ENCODE measurements around the gene SETX. TPM values are rescaled to one million over a fixed set of nuclear protein-coding genes. Genes with fewer than 3 reads are reported as not detected.

Gene SETX
- total RNA-seq, 1 experiment from 2014 or later, result 21.0 TPM

DNA sequence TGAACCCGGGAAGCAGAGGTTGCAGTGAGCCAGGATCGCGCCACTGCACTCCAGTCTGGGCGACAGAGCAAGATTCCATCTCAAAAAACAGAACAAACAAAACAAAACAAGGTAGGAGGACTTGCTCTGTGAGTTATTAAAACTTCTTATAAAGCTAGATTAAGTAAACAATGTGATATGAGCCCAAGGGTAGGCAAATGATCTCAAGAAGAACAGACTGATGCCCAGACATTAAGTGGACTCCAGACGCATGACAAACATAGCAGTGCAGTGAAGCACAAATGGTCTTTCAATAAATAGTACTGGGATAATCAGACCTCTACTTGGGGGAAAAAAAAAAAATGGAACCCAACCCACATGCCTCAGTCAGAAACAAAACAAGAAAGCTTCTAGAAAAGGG lies 45.7 kb downstream of the SETX start:
- Histone ChIP-seq H2AFZ (ENCODE audit: low read length) (no peak overlapping the region), H3F3A (ENCODE audit: low read length, unreplicated experiment) (no peaks in the 10 kb centered on the region), H3K4me3 (ENCODE audit: low read length) (no peak overlapping the region), H3K27ac (ENCODE audit: low read length) (no peak overlapping the region), H3K9ac (ENCODE audit: low read length) (no peak overlapping the region), H3K4me2 (ENCODE audit: low read length) (no peak overlapping the region), H3K9me3 (ENCODE audit: low read length) (no peaks in the 10 kb centered on the region), H3K9me2 (replicated peaks; ENCODE audit: low read length) (no peaks in the 10 kb centered on the region), H3K4me1 (ENCODE audit: insufficient read depth, low read length) (no peaks in the 10 kb centered on the region), H3K27me3 (ENCODE audit: low read length) (no peaks in the 10 kb centered on the region), H3K36me3 (ENCODE audit: low read depth, low read length) (peaks cover 17% of the 10 kb centered on the region; the same call in 1 of the 2 replicates), H3K79me2 (ENCODE audit: low read length) (no peaks in the 10 kb centered on the region), H4K20me1 (ENCODE audit: low read length) (no peaks in the 10 kb centered on the region)
- DNase-seq (no peak), ATAC-seq (no peak)
- TF ChIP-seq EZH2 (IDR thresholded peaks at IDR 0.05; ENCODE audit: low read length, unreplicated experiment), result no peak
- no peak for TF ChIP-seq EZH2phosphoT487 (IDR thresholded peaks at IDR 0.05; ENCODE audit: borderline replicate concordance, low read length)
- TF ChIP-seq, protein P1, sequence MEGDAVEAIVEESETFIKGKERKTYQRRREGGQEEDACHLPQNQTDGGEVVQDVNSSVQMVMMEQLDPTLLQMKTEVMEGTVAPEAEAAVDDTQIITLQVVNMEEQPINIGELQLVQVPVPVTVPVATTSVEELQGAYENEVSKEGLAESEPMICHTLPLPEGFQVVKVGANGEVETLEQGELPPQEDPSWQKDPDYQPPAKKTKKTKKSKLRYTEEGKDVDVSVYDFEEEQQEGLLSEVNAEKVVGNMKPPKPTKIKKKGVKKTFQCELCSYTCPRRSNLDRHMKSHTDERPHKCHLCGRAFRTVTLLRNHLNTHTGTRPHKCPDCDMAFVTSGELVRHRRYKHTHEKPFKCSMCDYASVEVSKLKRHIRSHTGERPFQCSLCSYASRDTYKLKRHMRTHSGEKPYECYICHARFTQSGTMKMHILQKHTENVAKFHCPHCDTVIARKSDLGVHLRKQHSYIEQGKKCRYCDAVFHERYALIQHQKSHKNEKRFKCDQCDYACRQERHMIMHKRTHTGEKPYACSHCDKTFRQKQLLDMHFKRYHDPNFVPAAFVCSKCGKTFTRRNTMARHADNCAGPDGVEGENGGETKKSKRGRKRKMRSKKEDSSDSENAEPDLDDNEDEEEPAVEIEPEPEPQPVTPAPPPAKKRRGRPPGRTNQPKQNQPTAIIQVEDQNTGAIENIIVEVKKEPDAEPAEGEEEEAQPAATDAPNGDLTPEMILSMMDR (conservative IDR thresholded peaks at IDR 0.05; ENCODE audit: low read depth, low read length), result no peak
- ChIA-PET POLR2A (ENCODE audit: unreplicated experiment) (no interaction called here), CTCF (interaction anchor here (0.8 kb wide), 1 partner anchor 1310 kb away, joined by 6 read pairs; no protein-coding TSS in a partner anchor)
- BruUV-seq (replicated peaks), result no TSS peak
- intact Hi-C loops (cut with micrococcal nuclease), result no loop called here

DNA sequence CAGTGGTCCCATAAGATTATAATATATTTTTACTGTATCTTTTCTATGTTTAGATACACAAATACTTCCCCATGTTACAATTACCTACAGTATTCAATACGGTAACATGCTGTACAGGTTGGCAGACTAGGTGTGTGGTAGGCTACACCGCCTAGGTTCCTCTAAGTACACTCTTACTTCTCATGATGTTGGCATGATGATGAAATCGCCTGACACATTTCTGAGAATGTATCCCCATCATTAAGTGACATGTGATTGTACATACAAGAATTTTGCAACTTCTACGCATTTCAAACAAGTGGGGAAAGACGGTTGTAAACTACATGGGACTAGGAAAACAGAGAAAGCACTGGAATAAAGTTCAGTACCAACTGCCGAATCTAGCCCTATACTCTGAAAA lies 53.3 kb downstream of the SETX start:
- CTCF ChIA-PET, result no interaction called here
- H3K79me2 ChIP-seq (ENCODE audit: low read length), result no peaks in the 10 kb centered on the region
- H3K9me3 ChIP-seq (ENCODE audit: low read length), result no peaks in the 10 kb centered on the region
- TF ChIP-seq EZH2 (IDR thresholded peaks at IDR 0.05; ENCODE audit: low read length, unreplicated experiment) (no peak), EZH2phosphoT487 (IDR thresholded peaks at IDR 0.05; ENCODE audit: borderline replicate concordance, low read length) (no peak)
- TF ChIP-seq, protein P1 (conservative IDR thresholded peaks at IDR 0.05; ENCODE audit: low read depth, low read length), result no peak
- H4K20me1 ChIP-seq (ENCODE audit: low read length), result no peaks in the 10 kb centered on the region
- H2AFZ ChIP-seq (ENCODE audit: low read length), result no peak overlapping the region
- intact Hi-C loops (cut with micrococcal nuclease), result no loop called here
- H3K4me2 ChIP-seq (ENCODE audit: low read length), result no peak overlapping the region
- no TSS peak for BruUV-seq (replicated peaks)
- ATAC-seq (no peak), DNase-seq (no peak)
- POLR2A ChIA-PET (ENCODE audit: unreplicated experiment), result no interaction called here
- no peak overlapping the region for H3K4me3 ChIP-seq (ENCODE audit: low read length)
- H3K9me2 ChIP-seq (replicated peaks; ENCODE audit: low read length), result no peaks in the 10 kb centered on the region
- no peak overlapping the region for H3K9ac ChIP-seq (ENCODE audit: low read length)
- no peak overlapping the region for H3K27ac ChIP-seq (ENCODE audit: low read length)
- no peaks in the 10 kb centered on the region for H3K4me1 ChIP-seq (ENCODE audit: insufficient read depth, low read length)
- H3K27me3 ChIP-seq (ENCODE audit: low read length), result no peaks in the 10 kb centered on the region
- no peaks in the 10 kb centered on the region for H3F3A ChIP-seq (ENCODE audit: low read length, unreplicated experiment)
- peaks cover 28% of the 10 kb centered on the region for H3K36me3 ChIP-seq (ENCODE audit: low read depth, low read length)

DNA sequence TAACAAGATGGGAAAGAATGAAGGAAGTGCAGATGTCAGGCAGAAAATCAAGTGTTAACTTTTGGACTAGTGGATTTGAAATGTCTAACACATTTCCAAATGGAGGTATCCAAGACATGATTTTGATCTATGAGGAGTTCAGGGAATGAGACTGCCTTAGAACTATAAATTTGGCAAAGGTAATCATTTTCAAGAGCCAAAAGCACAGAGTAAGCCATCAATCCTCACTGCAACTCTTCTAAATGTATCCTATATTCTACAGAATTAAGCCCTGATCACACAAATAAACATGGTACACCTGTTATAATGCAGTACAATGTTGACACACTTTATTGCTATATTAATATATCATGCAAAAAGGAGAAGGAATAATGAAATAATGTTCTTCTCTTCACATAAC lies 55.6 kb downstream of the SETX start:
- Histone ChIP-seq H3F3A (ENCODE audit: low read length, unreplicated experiment) (no peaks in the 10 kb centered on the region), H3K4me2 (ENCODE audit: low read length) (no peak overlapping the region), H3K4me1 (ENCODE audit: insufficient read depth, low read length) (no peaks in the 10 kb centered on the region), H3K27me3 (ENCODE audit: low read length) (no peaks in the 10 kb centered on the region), H3K4me3 (ENCODE audit: low read length) (no peak overlapping the region), H3K79me2 (ENCODE audit: low read length) (no peaks in the 10 kb centered on the region), H3K9ac (ENCODE audit: low read length) (no peak overlapping the region), H3K9me2 (replicated peaks; ENCODE audit: low read length) (no peaks in the 10 kb centered on the region), H4K20me1 (ENCODE audit: low read length) (no peaks in the 10 kb centered on the region), H2AFZ (ENCODE audit: low read length) (no peak overlapping the region), H3K36me3 (ENCODE audit: low read depth, low read length) (peaks cover 26% of the 10 kb centered on the region), H3K9me3 (ENCODE audit: low read length) (no peaks in the 10 kb centered on the region), H3K27ac (ENCODE audit: low read length) (no peak overlapping the region)
- intact Hi-C loops (cut with micrococcal nuclease), result no loop called here
- DNase-seq (no peak), ATAC-seq (no peak)
- BruUV-seq (replicated peaks), result no TSS peak
- ChIA-PET POLR2A (ENCODE audit: unreplicated experiment) (no interaction called here), CTCF (no interaction called here)
- TF ChIP-seq, protein P1 (conservative IDR thresholded peaks at IDR 0.05; ENCODE audit: low read depth, low read length), result no peak
- TF ChIP-seq EZH2 (IDR thresholded peaks at IDR 0.05; ENCODE audit: low read length, unreplicated experiment) (no peak), EZH2phosphoT487 (IDR thresholded peaks at IDR 0.05; ENCODE audit: borderline replicate concordance, low read length) (no peak)
